Measurements from ENCODE around the gene CNOT1. TPM values are rescaled to one million over a fixed set of nuclear protein-coding genes. Genes with fewer than 3 reads are reported as not detected.

CNOT1 gene
- total RNA-seq, 1 experiment from 2014 or later, result 153 TPM

DNA sequence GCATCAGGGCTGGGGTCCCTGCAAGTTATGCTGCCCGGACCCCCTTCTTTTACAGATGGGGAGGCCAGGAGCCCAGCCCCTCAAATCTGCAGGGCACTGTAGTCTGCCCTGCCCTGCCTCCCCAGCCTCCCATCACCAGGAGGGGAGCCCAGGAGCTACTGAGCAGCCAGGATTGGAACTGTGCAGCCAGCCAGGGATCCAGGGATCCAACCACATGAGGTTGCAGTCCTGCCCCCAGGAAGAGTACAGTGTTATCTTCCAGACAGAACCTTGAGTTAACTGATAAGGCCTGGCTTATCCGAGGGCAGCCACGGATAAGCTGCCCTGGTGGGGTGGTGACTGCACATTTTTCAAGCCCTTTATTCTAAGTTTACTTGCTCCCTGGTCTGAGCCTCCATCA, 141.1 kb downstream of the CNOT1 start:
- DNase-seq (ENCODE audit: low read depth), result no peak

DNA sequence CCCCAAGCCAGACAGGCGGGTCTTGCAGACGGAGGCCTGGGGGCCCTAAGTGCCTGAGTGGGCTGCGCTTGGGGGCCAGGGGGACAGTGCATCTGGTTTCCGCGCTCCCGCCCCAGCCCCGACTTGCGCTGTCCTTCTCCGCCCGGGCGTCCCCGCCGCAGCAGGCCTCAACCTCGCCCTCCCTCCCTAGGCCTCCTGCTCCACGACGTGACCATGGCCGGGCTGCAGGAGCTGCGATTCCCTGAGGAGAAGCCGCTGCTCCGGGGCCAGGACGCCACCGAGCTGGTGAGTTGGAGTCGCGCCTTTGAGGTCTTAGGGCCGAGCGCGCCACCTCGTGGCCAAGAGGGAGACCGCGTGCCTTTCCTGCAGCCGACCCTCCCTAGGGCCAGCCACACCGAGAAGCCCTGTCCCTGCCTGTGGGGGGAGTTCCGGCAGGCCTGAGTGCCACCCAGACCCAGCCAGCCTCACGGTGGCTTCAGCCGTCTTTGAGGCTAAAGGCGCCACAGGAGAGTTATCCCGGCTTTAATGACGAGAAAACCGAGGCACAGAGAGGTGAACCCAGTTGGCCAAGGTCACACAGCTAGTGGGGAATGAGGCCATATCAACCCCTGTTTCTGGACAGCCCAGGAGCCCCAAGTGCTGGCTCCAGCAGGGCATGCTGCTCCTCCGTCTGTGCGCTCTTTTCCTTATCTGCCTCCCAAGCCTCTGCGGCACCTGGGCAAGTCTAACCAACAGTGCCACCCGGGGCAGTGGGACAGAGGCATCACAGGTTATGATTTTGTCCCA, 141.9 kb downstream of the CNOT1 start:
- peak; percentile 73 for DNase-seq (ENCODE audit: low read depth)

DNA sequence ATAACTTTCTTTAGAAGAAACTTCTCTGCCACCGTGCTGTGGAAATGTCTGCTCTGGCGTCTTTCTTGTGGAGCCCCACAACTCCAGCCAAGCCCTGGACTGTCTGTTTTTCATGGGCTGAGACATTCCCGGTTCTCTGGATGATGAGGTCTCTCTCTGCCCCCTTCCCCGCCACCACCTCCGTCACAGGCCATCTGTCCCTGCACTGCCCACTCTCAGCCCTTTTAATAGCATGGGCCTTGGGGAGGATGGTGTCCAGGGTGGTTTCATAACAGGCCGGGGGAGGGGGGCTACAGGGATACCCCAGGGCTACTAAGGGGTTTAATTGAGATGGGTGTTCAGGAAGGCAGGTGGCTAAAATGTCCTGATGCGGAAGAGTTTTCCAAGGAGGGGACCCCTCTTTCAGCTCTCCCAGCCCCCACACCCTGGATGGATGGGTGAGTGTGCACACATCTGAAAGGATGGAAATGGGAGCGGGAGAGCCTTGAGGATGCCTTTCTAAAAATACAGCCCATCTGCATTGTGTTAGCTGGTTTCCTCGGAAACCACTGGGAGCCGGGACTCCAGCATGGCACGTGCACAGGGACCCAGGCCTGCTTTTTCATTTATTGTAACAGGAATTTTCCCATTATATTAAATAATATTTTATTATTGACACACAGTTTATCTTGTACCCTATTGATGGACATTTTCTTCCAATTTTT, 144.3 kb downstream of the CNOT1 start:
- no peak for DNase-seq (ENCODE audit: low read depth)

DNA sequence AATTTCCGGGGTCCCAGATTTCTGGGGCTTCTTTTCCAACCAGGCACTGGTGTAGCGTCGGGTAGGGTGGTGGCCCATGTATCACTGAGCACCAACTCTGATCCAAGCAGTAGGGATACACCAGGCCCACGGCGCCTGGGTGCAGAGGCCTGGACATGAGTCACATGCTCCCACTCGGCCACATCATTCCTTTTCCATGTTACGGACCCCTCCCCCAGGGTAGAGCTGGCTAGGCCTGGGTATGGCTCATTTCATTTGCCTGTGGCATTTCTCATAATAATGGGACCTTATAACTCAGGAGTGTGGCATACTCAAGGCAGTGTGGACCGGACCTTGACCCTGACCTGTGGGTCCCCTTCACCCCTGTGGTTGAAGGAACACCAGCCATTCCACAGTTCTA, 147.7 kb downstream of the CNOT1 start:
- DNase-seq (ENCODE audit: low read depth), result no peak

DNA sequence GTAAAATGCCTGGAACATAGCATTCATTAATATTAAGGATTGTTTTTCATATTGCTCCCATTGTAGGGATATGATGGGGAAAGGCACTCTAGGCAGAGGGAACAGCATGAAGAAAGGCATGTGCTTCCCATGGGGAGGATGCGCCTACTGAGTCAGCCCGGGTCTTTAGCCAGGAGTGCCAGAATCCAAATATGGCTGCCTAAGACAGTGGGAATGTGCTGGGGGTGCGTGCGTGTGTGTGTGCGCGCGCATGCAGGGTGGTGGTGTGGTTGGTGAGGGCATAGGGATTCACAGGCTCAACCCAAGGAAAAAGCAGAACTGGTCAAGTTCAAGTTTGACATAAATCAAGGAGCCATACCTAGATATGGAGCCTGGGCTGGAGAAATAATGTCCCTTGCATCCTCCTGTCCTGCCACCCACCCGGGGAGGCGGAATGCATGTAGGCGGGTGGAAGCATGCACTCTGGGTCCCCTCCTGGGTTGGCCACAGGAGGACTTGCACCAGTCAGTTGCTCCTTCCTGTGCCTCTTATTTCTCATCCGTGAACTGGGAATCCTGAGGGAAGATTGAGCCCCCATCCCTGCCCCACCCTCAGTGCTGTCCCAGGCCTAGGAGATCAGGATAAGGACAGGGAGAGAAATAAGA, 148.3 kb downstream of the CNOT1 start:
- DNase-seq (ENCODE audit: low read depth), result no peak

DNA sequence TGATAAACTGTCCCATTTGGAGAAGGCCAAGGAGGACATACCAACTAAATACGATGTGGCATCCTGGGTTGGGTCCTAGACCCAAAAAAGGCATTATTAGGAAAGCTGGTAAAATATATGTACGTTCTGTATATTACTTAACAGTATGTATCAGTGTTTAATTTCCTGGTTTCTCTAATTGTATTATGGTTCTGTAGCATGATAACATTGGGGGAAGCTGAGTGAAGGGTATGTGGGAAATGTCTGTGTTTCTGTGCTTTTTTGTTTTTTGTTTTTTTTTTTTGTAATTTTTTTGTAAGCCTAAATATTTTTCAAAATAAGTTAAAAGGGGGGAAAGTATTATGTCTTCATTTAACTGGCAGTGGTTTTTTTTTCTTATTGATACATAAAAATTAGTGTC, 151.2 kb downstream of the CNOT1 start:
- DNase-seq (ENCODE audit: low read depth), result no peak

DNA sequence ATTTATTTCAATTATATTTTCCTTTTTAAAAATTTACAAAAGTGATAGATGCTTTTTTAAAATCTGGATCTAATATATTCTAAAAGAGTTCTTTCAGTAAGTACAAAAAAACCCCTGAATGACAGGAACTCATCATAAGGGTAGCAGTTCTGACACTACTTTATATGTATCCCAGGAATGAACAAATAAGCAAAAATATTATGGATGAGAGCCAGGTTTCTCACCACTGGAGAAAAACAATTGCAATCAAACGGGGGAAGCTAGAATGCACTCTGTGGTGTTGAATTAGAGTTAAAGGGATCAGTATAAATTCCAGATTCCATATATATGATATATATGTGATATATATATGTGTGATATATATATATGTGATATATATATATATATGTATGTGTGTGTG, 152.8 kb downstream of the CNOT1 start:
- no peak for DNase-seq (ENCODE audit: low read depth)

DNA sequence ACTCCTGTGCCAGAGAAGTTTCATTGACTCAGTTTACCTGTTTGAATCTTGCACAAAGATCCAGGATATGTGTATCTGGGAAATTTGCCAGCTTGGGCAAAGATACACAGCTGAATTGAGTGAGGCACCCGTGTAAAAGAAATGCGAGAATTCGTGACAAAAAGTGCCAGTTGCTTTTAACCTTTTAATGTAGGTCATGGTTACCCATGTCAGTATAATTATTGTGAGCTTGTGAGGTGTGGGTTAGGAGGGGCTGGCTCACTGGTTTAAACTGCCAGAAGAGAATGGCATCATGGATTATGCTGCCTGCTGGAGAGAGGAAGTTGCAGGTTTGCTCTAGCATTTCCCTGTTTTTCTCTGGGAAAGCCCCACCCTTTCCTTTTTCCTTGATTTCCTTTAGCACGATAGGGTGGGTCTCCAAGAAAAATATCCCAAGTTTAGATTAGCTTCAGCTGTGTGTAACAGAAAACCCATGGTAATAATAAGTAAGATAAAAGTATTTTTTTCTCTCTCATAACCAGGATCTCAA, 154.5 kb downstream of the CNOT1 start:
- no peak for DNase-seq (ENCODE audit: low read depth)

DNA sequence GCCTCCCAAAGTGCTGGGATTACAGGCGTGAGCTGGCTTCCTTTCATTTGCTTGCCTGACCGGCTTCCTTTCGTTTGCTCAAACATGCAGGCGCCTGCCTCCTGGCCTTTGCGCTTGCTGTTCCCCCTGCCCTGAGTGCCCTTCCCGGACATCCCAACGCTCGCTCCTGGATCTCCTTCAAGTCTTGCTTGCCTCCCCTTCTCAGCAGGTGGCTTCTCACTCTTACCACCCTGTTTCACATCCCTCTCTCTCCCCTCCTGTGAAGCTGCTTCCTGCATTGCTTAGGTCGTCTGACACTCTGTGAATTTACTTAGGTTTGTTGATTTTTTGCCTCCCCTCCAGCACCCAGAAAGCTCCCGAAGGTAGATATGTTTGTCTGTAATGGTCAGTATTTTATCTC, 155.3 kb downstream of the CNOT1 start:
- no peak for DNase-seq (ENCODE audit: low read depth)

DNA sequence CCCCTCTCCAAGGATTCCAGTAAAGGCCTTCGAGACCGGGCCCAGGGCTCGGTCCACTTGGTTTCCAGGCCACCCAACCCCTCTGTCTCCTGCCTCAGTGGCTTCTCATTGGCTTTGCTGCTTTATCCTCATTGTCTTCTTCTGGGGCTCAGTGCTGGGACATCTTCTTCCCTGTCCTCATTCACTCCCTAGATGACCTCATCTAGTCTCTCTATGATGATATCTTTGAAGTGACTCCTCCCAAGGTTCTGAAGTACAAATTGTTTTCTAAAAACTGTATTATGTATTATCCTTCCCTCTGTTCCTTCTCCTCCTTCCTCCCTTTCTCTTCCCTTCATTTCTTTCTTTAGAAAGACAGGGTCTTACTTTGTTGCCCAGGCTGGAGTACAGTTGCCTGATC, 156.8 kb downstream of the CNOT1 start:
- DNase-seq (ENCODE audit: low read depth), result no peak

DNA sequence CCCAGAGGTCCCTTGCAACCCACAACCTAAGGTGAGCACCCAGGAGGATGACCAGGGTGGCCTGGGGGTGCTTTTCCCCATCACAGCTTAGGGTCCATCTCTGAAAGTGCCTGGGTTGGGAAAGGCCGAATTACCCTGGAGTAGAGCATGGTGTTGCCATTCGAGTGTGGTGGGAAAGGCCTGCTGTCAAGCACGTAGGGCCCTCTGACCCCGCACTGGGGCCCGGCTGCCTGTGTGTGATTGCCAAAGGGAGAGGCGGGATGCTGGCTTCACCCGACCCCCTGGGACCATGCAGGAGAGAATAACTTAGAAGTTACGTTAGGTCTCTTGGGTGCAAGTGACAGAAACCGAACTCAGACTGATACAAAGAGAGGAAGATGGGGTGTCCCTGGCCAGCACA, 157.4 kb downstream of the CNOT1 start:
- DNase-seq (ENCODE audit: low read depth), result no peak

DNA sequence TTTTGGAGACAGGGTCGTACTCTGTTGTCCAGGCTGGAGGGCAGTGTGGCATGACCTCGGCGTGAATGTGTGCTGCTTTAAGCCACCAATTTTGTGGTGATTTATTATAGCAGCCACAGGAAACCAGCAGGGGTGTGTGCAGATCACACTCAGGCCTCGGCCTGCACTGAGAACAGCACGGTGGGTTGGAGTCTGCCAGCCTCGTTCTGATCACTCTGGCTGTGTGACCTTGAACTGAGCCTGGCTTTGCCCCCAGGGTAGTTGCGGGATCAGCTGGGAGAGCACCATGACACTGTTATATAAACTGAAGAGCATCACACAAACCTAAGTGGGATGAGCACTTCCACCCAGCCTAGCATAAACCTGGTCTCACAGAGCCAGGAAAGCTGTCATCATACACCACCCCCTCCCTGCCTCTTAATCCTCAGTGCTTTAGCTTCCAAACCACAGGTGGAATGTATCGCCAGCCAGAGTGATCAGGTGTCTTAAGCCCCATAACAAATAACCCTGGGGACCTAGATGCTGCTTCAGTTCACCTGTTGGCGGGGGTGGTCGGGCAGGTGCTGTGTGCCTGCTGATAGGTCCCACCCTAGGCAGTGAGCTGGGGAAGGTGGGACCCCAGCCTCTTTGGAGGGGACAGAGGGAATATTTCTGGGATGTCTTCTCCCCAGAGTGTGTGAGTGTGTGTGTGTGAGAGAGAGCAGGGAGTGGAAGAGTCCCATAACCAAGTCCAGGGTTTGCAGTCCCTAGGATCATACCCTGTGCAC, 158.2 kb downstream of the CNOT1 start:
- DNase-seq (ENCODE audit: low read depth), result no peak

Small RNA genes within 50 kb of the gene (small RNA-seq; reads per million reads assigned to genes)
- not detected for gene RNU6-103P
- 68.0 reads per million, percentile 95 among the genes with 10 or more reads in this experiment for gene SNORA46
- not detected for gene SNORA50A

Other genes with a start within 250 kb of the CNOT1 start
- gene GINS3, start 237.4 kb downstream of the CNOT1 start, total RNA-seq (2014; rRNA removed; shearing (Covaris generic)), result 22.9 and 24.0 TPM in 2 replicates
- gene NDRG4, start 129.7 kb downstream of the CNOT1 start, total RNA-seq (2014; rRNA removed; shearing (Covaris generic)), result 4.6 and 8.8 TPM in 2 replicates
- 21.9 and 26.9 TPM in 2 replicates for gene SETD6, start 114.3 kb downstream of the CNOT1 start, total RNA-seq (2014; rRNA removed; shearing (Covaris generic))
- gene SLC38A7, start 54.9 kb upstream of the CNOT1 start, total RNA-seq (2014; rRNA removed; shearing (Covaris generic)), result 8.0 and 10.8 TPM in 2 replicates
- 105 and 142 TPM in 2 replicates for gene GOT2, start 104.5 kb upstream of the CNOT1 start, total RNA-seq (2014; rRNA removed; shearing (Covaris generic))